ENCODE results near the gene CFAP70. TPM values are rescaled to one million over a fixed set of nuclear protein-coding genes. Genes with fewer than 3 reads are reported as not detected.

The CFAP70 gene
- total and polyA plus RNA-seq, 2 of the 8 experiments (the other 6 are each of a cell fraction or from before 2014, with no cell fraction given), result 0.21 to 0.30 TPM

- TF ChIP-seq ATF2 (IDR thresholded peaks at IDR 0.05; ENCODE audit: low read length), result no peak
Observed at GRCh38 chr10:73229567-73229966, 129.1 kb downstream of the CFAP70 start (continued).
